GM18909 (cell line): ENCODE results near the gene NOS1.
"Not testable (repeated sequence)": the region's sequence is repeated elsewhere in the genome, so short reads cannot be mapped to it uniquely, and the experiment has no call there.

Experiments
- ATAC-seq: cut with Tn5 transposase; IDR thresholded peaks from one replicate; pipeline ENCODE4 v1.9.1; 2021; ENCODE audit warnings: mild to moderate bottlenecking; ENCODE audit not compliant: unreplicated experiment, poor library complexity

Gene NOS1

GRCh38 chr12:117216686-117217085 is 144.7 kb downstream of the NOS1 start:
- ATAC-seq = no peak

- ATAC-seq = no peak
Observed at GRCh38 chr12:117214797-117215196, 146.6 kb downstream of the NOS1 start.

DNA sequence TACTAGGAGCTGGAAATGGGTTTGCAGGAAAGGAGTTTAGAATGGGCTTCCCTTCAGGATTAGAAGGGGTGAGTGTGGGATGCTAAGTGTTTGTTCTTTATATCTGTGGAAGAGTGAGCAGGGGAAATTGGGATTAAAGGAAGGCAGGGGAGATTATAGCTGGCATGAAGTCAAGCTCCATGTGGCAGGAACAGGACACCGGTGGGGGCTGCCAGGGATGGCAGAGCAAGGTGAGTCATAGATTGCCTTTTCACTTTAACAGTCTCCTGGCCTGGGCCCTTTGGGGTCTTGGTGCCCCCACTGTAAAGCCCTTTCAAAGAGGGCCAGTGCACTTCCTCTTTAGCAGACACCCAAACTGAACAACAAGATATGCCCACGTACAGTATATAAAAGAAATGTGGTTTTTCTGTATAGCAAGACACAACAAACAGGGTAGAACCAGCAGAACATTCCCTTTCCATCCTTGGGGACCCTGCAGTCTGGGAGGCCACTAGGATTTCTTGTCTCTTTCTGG is 148.1 kb downstream of the NOS1 start:
- no peak for ATAC-seq

DNA sequence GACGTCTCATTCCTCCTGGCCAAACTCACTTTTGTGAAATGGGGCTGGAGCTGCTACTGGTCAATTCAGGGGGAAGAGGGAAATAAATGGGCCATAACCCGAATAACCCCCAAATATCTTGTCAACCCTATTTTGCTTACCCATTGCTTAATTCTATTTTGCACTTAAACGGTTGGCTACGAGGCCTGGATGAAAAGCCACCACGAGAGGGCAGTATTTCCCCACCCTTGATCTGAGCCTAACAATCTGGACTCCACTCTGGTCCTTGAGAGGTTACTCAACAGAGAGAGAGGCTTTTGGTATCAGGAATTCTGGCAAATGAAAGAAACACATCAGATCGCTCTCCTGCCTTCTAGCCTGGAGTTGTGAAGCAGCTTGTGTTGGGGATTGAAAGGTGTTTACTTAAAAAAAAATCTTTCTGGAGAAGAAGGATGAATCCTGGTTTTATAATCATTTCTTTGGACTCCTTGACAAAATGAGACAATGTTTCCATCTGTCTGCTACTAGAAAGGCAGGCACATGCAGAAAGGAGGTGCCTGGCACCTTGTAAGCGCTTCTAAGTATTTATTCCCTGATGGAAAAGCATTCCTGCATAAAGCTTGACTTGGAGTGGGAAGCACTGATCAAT is 148.7 kb downstream of the NOS1 start:
- ATAC-seq = no peak

DNA sequence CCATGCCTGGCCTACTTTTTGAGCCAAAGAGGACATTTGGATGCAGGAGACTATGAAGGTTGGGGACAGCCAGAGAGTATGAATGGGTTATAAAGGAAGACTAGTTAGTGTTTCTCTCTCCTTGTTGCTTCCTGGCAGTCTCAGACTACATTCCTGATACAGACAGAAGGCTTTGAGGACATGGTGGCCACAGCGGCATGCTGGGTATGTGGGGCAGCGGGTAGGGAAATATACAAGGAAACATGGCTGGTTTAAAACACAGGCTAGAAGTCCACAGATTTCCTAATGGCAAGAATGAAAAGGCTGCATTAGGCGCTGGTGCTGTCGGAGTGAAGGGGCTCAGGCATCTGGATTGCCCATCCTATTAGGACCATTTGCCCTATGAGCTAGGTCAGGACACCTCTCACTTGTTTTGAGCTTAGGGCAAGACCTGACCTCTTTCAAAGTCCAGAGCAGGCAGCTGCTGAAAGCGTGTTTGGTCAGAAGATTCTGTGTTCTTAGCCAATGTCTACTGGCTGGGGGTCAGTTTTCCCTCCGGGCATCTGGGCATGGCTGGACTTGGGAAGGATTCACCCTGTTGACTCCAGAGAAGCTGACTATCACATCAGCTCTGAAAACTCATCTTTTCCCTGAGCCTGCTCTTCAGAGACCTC is 151.0 kb downstream of the NOS1 start:
- ATAC-seq = no peak

GRCh38 chr12:117209626-117210025 is 151.8 kb downstream of the NOS1 start:
- no peak for ATAC-seq

DNA sequence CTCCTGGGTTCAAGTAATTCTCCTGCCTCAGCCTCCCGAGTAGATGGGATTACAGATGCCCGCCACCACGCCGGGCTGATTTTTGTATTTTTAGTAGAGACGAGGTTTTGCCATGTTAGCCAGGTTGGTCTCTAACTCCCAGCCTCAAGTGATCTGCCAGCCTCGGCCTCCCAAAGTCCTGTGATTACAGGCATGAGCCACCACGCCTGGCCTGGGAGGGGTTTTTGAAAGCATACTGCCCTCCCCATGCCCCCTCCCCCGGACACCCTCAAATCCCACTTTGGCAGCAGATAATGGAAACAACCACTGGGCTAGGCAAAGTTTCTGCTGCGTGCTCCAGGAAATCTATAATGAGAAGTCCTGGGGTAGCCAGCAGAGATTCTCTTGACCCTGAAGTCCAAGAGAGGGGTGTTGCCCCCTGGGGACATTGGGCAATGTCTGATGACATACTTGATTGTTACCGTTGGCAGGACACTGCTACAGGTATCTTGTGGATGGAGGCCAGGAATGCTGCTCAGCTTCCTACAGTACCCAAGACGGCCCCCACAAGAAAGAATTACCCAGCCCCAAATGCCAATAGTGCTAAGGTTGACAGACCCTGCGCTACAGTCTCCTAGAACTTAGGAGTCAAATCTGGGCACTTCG is 152.5 kb downstream of the NOS1 start:
- no peak for ATAC-seq

- ATAC-seq = no peak
Observed at GRCh38 chr12:117208206-117208605, 153.2 kb downstream of the NOS1 start.

- ATAC-seq = no peak
Observed at GRCh38 chr12:117207675-117208074, 153.8 kb downstream of the NOS1 start.

DNA sequence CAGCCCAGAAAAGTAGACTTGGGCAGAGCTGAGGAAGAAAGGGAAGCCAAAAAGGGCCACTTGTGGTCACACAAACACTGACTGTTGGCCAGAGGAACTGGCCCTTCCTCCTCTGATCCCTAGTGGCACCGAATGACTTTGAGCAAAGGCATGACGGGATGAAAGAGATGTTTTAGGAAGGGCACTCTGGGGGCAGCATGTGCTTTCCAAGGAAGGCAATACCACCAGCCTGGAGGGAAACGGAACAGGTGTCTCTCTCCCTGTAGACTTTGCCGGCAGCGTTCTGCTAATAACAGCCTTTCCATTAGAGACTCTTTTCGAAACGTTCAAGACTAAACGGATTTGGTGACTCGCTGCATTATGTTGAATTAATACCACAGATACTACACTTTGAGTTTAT is 158.9 kb downstream of the NOS1 start:
- no peak for ATAC-seq

GRCh38 chr12:117202033-117202432 is 159.4 kb downstream of the NOS1 start:
- ATAC-seq = no peak

DNA sequence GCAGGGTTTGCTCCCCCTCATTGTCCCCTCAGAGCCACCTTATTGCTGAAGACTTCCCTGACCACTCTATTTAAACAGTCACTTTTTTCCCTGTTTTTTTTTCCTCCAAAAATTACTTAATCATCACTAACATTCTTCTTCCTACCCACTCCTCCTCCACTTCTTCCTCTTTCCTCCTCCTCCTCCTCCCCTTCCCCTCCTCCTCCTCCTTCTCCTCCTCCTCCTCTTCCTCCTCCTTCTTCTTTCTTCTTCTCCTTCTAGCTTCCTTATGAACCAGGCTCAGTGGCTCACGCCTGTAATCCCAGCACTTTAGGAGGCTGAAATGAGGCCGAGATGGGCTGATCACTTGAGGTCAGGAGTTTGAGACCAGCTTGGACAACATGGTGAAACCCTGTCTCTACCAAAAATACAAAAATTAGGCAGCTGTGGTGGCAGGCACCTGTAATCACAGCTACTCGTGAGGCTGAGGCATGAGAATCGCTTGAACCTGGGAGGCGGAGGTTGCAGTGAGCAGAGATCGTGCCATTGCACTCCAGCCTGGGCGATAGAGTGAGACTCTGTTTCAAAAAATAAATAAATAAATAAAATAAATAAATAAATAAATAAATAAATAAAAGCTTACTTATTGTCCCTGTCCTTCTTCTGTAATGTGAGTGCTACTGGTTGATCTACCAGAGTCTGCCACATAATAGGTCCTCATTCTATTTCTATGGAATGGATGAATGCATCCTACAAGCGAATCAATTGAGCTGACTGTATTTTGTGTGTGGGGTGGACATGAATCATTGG is 161.3 kb downstream of the NOS1 start:
- ATAC-seq = not testable (repeated sequence)

- not testable (repeated sequence) for ATAC-seq
Observed at GRCh38 chr12:117196334-117196733, 165.1 kb downstream of the NOS1 start.

- ATAC-seq = not testable (repeated sequence)
Observed at GRCh38 chr12:117195027-117195426, 166.4 kb downstream of the NOS1 start.

GRCh38 chr12:117193903-117194302 is 167.5 kb downstream of the NOS1 start:
- no peak for ATAC-seq

DNA sequence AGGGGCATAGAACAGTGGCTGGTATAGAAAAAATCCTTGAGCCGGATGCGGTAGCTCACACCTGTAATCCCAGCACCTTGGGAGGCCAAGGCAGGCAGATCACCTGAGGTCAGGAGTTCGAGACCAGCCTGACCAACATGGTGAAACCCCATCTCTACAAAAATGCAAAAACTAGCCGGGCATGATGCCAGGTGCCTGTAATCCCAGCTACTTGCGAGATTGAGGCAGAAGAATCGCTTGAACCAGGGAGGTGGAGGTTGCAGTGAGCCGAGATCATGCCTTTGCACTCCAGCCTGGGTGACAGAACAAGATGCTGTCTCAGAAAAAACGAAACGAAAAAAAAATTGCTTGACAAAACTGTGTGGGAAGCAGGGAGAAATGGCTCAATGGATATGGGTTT is 168.8 kb downstream of the NOS1 start:
- ATAC-seq = not testable (repeated sequence)

DNA sequence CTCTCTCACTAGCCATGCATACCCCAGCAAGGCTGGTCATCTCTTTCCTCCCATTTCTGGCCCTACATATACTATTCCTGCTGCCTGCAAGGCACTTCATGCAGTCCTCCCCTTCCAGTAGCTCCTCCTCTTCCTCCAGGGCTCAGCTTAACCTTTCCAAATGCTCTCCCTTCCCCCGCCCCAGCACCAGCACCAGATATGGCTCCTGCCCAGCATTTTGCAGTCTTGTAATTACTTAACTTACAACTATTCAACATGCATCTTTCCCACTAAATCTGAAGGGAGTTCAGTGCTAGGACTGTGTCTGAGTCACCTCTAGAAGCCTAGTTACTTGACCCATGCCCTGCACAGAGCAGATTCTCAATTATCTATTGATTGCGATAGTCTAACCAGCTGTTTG is 169.4 kb downstream of the NOS1 start:
- ATAC-seq = no peak

DNA sequence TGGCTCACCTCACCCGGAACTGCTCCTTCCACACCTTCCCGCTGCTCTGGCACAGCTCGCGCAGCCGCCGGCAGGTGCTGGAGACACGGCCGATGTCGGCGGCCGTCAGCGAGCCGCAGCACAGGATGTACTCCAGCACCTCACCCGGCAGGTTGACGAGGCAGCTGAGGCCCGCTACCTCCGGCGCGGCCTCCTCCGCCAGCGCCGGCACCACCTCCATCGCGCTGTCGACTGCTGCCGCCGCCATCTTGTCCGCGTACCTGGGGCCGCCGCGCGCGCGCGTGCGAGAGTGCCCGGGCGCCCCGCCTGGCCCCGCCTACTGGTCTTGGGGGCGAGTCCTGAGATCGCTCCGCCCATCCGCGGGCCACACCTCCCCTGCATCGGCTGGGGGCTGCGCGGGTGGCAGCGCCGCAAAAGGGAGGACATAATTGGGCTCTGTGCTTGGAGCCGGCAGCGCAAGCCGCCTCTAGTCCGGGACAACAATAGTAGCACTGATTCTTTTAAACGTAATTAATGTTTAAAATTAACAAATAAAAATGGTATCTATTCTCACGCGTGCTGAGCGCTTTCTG is 171.1 kb downstream of the NOS1 start, which contains the start of gene FBXO21:
Gene FBXO21, minus strand, starts transcription at position 261 of the 572 bp plus-strand sequence. Its CDS starts 14 bp downstream, at position 247.
- peak; percentile 93 for ATAC-seq

DNA sequence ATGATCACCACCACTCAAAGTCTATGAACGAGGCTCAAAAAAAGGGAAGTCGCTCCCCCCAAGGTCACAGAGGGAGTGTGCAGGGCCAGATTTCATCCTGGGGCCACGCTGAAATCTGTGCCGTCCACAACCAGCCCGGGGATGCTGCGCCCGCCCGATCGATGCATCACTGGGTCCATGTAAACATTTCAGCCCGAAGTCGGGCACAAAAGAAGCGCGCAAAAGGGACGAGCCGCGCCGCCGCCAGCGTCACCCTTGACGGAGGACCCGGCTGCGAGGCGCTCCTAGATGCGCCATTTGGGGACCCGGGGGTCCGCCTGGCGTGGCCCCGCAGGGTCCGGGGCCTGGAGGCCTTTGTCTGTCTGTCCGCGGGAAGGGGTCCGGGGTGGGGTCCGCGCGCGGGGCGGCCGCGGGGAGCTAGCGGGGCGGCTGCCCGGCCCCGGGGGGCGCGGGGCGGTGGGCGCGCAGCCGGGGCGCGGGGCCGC is 171.7 kb downstream of the NOS1 start:
- ATAC-seq = peak; percentile 35
